ENCODE measurements around the gene OR5AU1.

OR5AU1 gene

GRCh38 chr14:21113369-21113768 is 42.5 kb downstream of the OR5AU1 start:
- TF ChIP-seq CTCF (IDR thresholded peaks at IDR 0.05; ENCODE audit: extremely low read depth, missing control alignments): no peak
- no peak for DNase-seq (ENCODE audit: low spot score)

GRCh38 chr14:21112255-21112654 is 43.6 kb downstream of the OR5AU1 start:
- TF ChIP-seq CTCF (IDR thresholded peaks at IDR 0.05; ENCODE audit: extremely low read depth, missing control alignments): no peak
- DNase-seq (ENCODE audit: low spot score): no peak

GRCh38 chr14:21109377-21110138 is 46.3 kb downstream of the OR5AU1 start:
- DNase-seq (ENCODE audit: low spot score): peak; percentile 31
- TF ChIP-seq CTCF (IDR thresholded peaks at IDR 0.05; ENCODE audit: extremely low read depth, missing control alignments): no peak

- no peak for TF ChIP-seq CTCF (IDR thresholded peaks at IDR 0.05; ENCODE audit: extremely low read depth, missing control alignments)
- DNase-seq (ENCODE audit: low spot score): peak; percentile 21
Measured at GRCh38 chr14:21108791-21109190, 47.1 kb downstream of the OR5AU1 start.

- DNase-seq (ENCODE audit: low spot score): no peak
- no peak for TF ChIP-seq CTCF (IDR thresholded peaks at IDR 0.05; ENCODE audit: extremely low read depth, missing control alignments)
Measured at GRCh38 chr14:21107283-21107800, 48.5 kb downstream of the OR5AU1 start.

GRCh38 chr14:21106498-21107282 is 49.2 kb downstream of the OR5AU1 start:
- TF ChIP-seq CTCF (IDR thresholded peaks at IDR 0.05; ENCODE audit: extremely low read depth, missing control alignments): peak; percentile 84
- DNase-seq (ENCODE audit: low spot score): peak; percentile 69

GRCh38 chr14:21106176-21106497 is 49.7 kb downstream of the OR5AU1 start:
- DNase-seq (ENCODE audit: low spot score): no peak
- TF ChIP-seq CTCF (IDR thresholded peaks at IDR 0.05; ENCODE audit: extremely low read depth, missing control alignments): no peak

Data from GM20000 (cell line).